ENCODE measurements around the gene EP400.

DNA sequence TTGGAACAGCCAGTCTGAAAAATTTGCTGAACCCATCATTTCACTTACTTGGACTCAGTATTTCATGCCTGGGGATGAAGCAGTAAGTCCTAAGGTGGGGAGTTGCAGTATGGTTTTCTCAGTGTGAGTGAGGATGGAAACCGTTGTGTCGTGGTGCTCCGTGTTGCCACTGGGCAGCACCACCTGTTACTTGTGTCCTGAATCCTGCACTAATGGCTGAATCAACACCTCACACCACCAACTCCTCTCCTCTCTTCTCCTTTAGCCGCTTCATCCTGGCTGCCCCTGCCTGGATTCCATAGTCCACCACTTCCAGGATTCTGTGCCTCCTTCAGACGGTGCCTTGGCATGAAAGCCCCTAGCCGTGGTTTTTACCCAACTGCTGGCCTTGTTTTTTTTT lies 3.0 kb upstream of the EP400 start:
- TF ChIP-seq, protein P1, sequence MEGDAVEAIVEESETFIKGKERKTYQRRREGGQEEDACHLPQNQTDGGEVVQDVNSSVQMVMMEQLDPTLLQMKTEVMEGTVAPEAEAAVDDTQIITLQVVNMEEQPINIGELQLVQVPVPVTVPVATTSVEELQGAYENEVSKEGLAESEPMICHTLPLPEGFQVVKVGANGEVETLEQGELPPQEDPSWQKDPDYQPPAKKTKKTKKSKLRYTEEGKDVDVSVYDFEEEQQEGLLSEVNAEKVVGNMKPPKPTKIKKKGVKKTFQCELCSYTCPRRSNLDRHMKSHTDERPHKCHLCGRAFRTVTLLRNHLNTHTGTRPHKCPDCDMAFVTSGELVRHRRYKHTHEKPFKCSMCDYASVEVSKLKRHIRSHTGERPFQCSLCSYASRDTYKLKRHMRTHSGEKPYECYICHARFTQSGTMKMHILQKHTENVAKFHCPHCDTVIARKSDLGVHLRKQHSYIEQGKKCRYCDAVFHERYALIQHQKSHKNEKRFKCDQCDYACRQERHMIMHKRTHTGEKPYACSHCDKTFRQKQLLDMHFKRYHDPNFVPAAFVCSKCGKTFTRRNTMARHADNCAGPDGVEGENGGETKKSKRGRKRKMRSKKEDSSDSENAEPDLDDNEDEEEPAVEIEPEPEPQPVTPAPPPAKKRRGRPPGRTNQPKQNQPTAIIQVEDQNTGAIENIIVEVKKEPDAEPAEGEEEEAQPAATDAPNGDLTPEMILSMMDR (IDR thresholded peaks at IDR 0.05; ENCODE audit: low read length) = no peak
- TF ChIP-seq EZH2 (IDR thresholded peaks at IDR 0.05; ENCODE audit: borderline replicate concordance, low read length) = no peak
